Activated T-cell treated with anti-CD3 and anti-CD28 coated beads for 48 hours (primary cell): ENCODE results near the gene SMARCD3.

Experiments
- DNase-seq: peaks from one replicate; pipeline ENCODE4 v3.0.0-alpha.2; 2020; ENCODE audit warnings: low read depth

The SMARCD3 gene

GRCh38 chr7:151272877-151273276 is 24.4 kb upstream of the SMARCD3 start:
- DNase-seq, result no peak

DNA sequence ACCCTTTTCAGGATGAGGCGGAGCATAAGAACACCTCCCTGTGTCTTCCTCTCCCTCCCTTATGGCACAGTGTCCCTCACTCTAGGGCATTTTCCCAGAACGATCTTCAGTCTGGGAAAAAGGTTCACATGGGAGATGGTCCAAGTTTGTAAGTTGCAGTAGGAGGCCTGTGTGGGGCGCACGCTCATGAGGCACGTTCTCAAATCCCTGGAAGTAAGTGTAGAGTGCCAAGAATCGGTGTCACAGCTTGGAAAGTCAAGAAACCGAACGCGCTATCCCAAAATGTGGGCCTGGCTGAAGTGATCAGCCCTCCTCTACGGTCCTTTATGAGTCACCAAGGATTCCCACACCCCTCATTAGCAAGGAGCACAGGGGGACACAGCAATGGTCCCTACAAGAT is 23.9 kb upstream of the SMARCD3 start:
- DNase-seq, result no peak

- DNase-seq, result no peak
Observed at GRCh38 chr7:151271699-151272355, 23.3 kb upstream of the SMARCD3 start.

GRCh38 chr7:151269511-151269910 is 21.0 kb upstream of the SMARCD3 start:
- DNase-seq, result no peak

DNA sequence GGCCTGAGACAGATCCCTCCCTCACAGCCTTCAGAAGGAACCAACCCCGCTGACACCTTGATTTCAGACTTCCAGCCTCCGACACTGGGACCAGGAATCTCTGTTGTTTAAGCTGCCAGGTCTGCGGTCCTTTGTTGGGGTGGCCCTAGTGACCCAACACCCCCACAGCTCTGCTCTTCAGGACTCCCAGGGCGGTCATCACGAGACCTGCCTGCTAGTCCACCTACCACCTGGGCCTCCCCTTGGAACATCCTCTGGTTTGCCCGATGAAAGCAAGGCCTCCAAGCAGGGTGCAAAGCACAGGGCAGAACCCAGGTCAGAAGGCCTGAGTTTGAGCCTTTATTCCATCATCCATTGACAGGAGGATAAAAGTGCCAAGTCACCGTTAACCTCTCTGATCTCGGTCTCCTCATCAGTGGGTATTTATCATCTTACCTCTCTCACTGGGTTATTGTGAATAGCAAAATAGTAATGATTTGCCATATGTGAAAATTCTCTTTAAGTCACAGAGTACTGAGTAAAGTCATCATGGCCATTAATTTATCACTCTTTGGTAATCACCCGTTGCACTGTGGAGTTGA is 16.9 kb upstream of the SMARCD3 start:
- DNase-seq, result no peak

DNA sequence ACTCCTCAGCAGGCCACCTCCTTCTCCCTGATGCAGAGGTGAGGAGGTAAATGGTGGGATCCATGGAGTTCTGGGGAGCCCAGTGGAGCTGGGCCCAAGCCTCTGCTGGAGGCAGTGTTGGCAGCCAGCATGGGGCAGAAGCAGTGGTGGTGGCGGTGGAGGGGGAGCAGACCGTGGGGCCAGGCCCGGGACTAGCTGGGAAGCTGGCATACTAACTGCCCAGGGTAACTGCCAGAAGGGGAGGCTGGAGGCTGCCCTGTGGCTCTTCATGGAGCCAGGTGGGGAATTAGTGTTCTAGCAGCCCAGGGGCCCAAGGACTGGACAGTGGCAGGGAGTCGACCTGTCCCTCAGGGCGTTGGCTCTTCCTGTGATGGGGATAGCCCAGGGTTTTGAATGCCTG is 16.1 kb upstream of the SMARCD3 start:
- no peak for DNase-seq

DNA sequence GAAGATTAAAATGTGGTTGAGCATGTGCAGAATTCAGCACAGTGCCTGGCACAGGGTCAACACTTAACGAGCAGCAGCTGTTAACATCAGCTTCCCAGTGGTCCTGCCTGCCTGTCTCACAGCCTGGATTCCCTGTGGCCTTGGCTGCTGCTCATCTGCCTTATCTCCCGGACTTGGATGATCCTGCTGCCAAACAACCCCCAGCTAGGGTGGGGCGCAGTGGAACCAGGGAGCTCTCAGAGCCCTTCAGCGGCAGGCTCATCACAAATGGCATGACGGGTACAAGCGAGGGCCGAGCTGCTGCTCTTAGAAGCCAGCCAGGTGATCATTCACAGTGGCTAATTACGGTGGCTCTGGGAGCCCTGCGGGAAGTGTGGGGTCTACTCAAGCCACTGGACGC is 13.0 kb upstream of the SMARCD3 start:
- DNase-seq, result no peak

DNA sequence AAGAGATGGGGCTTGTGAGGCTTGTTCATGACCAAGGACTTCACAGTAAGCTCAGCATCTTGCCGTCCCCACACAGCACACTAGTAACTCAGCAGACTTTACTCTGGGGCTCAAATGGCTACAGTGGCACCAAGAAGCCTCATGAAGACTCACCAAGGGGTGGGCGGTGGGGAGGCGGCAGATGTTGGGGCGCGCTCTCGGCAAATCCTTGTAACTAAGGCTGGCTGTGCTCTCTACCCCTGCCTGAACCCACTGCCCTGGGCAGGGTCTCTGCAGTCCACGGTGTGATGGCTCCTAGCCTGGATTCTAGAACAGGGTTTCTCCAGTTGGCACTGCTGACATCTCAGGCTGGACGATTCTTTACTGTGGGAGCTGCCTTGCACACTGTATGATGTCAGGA is 12.4 kb upstream of the SMARCD3 start:
- no peak for DNase-seq

DNA sequence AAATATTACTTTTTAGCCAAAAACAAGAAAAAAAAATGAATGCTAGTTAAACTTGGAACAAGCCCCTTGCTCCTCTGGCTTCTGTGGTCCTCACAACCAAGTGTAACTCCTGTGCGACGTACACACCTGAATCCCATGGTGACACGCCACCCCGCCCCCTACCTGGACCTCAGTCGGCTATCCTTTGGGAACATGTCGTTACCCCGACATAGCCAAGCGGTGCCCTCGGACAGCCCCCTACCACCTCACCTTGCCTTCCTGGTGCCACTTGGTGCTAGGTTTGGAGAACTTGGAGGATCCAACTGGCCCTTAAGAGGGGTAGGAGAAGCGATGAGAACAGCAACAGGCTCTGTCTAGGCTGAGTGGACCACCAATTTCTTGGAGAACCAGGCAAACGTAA is 12.0 kb upstream of the SMARCD3 start:
- no peak for DNase-seq

DNA sequence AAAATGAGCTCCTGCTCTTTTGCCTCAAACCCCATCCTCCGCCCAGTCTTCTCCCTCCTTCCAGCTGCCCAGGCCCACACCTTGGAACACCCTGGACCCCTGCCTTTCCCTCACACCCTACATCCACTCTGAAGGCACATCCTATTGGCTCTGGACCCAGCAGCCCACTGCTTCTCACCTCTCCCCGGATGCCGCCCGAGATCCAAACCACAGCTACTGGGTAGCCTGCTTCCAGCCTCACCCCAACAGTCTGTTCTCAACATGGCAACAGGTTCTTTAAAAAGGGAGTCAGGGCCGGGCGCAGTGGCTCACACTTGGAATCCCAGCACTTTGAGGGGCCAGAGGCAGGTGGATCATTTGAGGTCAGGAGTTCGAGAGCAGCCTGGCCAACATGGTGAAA is 9.5 kb upstream of the SMARCD3 start:
- DNase-seq, result no peak

DNA sequence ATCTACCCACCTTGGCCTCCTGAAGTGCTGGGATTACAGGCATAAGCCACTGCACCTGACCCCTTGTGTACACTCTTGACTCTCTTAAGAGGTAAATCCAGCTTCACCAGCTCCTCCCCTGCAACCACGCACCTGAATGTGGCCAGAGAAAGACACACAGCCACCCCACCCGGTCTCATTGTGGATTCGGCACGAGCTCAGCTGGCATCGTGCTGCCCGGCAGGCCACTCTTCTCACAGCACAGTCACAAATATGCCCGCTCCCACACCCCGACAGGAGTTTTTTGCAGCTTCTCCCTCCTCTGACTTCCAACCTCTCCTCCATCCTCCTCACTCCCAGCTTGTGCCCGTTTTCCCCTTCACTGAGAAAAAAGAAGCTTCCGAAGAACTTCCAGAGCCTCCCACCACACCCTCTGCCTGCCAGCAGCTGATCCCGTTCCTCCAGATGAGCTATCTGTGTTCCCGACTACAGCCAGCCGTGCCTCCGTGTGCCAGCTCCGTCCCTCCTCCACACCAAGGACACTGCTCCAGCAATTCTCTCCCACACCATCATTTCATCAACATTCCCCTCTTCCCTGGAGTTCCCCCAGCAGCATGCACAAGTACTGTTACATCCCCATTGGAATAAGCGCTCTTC is 8.0 kb upstream of the SMARCD3 start:
- no peak for DNase-seq

DNA sequence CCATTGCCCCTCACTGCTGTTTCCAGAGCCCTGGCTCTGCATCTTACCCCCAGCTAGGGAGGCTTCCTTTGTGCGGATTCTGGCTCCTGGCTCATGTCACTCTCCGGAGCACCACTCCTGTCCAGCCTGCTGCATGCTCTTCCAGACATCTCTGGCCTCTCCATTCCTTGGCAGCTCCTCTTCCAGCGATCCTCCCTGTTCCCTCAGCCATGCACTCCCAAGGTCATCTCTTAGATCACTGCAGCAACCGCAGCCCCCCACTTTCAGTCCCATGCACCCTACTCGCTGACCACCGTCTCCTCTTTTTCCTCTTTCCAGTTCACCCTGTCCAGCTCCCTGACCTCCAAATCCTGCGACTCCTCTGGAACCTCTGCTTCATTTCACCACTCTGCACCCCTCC is 6.9 kb upstream of the SMARCD3 start:
- DNase-seq, result no peak

DNA sequence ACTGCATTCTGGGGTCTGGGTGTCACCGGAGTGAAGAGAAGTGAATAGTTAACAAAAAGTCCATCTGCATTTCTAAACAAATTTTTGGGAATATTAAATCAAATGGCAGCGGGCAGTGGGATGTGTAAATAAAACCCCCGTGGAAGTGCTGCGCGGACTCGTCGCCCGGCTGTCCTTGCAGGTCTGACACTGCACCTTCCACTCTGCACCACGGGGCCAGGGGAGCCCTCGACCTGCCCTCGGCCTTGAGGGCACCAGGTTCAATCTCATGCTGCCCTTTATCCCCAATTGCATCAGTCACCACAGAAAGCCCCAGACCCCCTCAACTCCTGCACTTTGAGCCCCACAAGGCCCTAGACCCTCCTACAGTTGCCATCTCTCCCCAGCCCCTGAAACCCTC is 6.4 kb upstream of the SMARCD3 start:
- no peak for DNase-seq

DNA sequence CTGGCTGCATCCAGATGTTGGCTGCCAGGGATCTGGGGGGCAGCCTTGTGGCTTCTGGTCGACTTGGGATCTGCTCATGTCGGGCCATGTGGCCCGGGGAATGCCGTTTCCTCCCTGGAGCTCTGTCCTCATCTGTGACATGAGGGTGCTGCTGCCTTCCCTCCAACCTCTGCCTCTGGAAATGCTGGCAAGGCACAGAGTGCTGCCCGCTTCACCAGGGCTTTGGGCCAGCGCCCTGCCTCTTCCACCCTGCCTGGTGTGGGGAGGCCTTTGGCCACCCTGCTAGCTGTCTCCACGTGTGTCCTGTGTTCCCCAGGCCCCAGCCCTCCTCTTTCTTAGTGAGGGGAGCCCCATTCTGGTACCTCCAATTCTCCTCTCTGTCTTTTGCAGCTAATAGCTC is 5.8 kb upstream of the SMARCD3 start:
- no peak for DNase-seq

DNA sequence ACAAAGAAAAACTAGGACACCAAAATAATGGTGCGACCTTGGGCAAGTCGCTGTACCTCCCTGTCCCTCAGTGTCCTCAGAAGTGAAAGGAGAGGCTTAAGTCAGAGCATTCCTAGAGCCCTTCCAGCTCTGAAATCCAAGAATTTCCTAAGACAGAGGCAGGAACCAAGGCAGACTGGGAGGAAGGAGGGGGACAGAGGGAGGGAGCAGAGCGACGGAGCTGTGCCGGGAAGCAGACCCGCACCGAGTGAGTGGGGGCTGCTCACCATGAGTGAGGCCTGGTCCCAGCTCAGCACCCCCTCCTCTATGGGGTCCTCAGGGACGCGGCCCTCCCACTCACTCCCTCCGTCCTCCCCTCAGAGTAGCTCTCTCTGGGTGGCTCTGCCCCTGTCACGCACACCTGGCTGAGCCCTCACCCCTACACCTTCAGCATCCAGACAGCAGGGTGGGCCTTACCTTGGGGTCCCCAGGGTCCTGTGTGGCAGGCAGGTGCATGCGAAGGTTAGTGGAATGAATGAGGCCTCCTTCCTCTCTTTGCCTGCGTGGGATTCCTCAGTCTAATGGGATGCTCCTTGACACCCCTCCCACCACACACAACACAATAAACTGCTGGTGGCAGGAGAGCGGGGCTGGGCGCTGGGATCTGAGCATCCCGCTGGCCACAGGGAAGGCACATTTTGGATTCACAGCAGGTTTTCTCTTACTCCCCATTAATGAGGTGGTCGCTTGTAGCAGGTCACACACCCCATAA is 4.6 kb upstream of the SMARCD3 start:
- DNase-seq, result no peak

GRCh38 chr7:151252561-151252835 is 4.0 kb upstream of the SMARCD3 start:
- no peak for DNase-seq

DNA sequence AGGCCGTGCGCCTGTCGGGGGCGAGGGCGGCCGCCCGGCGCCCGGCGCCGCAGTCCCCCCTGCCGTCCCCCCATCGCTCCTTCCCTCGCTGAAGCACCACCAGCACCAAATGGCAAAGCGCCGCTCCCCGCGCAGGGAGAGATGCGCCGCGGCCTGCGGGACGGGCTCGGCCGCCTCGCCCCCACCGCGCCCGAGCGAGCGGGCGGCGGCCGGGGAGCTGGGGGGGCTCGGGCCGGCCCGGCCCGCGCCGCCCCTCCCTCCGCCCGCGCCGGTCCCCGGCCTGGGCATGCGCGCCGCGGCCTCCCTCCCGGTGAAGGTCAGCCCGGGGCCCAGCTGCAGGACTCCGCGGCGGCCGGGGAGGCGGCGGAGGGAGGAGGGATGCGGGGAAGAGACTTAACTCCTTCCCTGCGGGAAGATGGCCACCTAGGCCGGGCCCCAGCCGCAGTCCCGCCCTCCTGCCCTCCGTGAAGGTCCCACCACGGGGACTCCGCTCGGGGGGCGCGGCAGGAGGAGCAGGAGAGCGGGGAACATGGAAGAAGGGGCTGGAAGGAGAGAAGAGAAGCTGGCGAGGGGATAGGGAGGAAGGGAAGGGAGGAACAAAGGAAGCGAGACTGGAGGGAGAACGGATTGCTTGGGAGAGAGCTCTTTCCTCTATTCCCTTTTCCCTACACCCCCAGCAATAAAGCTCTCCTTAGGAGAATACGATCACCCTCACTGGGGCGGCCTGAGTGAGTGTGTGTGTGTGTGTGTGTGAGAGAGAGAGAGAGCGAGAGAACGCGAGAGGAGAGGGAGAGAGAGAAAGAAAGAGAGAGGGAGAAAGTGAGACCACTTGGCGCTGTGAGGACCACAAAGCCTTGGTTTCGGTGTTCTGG is 3.4 kb upstream of the SMARCD3 start:
- DNase-seq, result no peak

DNA sequence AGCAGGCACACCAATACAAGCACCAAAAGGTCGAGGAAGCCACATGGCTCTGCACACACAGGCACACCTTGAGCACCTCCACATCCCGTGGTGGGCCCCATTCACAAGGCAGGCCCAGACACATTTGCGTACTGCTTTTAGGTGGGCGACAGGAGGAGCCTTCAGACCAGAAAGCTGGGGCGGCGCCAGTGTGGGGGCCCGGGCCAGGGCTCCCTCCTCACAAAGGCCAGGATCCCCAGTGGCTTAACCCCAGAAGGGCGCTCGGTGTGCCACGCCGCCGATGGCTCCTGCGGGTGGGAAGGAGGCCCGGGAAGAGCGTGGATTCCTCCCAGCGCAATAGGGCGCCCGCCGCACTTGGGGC is 2.8 kb upstream of the SMARCD3 start:
- DNase-seq, result no peak

DNA sequence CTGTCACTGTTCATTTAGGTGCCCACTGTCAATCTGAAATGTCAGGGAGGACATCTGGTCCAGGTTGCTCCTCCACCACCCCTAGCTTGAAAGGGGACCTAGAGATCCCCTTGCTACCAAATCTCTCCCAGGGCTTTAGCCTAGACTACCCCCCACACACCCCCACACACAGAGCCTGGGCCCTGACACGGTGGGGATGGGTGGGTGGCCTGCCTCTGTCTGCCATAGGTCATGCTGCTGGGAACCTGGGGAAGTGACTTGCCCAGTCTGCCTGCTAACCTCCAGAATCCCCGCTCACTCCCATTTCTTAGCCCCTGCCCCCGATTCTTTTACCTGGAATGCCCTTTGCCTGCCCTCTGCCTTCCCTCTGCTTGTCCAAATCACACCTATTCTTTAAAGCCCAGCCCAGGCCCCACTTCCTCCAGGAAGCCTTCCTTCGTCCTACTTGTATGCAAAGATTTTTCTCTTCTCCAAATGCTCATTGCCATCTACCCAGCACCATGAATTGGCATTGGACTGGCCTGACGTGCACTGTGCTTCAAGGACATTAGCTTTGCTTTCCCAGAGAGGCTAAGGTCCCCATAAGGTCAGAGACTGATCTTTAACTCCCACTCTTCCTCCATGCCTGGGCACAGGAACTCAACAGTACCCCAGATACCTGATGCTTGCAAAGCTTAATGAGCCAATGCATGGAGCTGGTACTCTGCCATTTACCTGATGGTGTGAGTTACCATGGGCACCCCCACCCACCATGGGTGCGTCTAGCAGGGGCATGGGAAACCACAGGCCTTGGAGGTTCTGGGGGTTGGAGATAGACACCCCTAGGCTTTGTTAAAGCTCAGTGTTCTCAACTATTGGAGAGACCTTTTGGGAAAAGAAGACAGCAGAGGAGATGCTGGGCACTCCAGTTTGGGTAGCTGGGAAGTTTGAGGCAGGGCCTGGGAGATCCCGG is 2.0 kb upstream of the SMARCD3 start:
- no peak for DNase-seq

DNA sequence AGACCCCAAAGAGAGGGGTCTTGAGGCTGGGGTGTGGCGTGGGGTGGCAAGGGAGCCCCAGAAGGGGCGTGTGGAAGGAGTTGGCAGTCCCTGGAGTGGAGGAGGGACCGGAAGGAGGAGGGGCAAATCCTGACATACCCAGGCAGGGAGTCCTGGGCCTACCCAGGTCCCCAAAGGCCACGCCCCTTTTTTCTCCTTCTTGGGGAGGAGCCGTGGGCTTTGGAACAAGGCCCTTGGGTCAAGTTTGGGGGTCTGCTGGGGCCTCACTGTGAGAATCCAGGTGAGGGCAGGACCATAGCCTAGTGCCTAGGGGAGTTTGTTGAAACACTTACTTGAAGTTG is 1.2 kb upstream of the SMARCD3 start:
- no peak for DNase-seq

GRCh38 chr7:151249034-151249731 is 689 bp upstream of the SMARCD3 start:
- DNase-seq, result no peak
